ENCODE data around the gene GUCY2D. TPM values are rescaled to one million over a fixed set of nuclear protein-coding genes. Genes with fewer than 3 reads are reported as not detected.

GUCY2D gene
- polyA plus RNA-seq, 1 donor from 2014 or later = 0.07 TPM

DNA sequence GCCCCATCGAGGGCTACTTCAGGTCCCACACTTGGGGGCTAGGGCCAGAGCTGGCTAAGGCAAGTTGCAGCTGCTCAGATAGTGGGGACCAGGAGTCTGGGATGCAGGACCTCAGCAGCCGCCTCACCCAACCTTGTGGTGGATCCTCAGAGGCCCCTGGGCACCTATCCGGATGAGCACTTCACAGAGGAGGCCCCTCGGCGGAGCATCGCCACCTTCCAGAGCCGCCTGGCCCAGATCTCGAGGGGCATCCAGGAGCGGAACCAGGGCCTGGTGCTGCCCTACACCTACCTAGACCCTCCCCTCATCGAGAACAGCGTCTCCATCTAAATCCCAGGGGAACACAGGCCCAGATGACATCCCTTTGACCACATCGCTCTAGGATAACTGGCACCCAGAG is 45.8 kb downstream of the GUCY2D start:
- no peaks in the 10 kb centered on the region for H3K79me2 ChIP-seq (replicated peaks; ENCODE audit: insufficient read depth, low read length)
- no peaks in the 10 kb centered on the region for H4K20me1 ChIP-seq (ENCODE audit: insufficient read depth)
- TF ChIP-seq TAF1 (IDR thresholded peaks at IDR 0.05; ENCODE audit: low read depth) = no peak
- TF ChIP-seq, protein P1, sequence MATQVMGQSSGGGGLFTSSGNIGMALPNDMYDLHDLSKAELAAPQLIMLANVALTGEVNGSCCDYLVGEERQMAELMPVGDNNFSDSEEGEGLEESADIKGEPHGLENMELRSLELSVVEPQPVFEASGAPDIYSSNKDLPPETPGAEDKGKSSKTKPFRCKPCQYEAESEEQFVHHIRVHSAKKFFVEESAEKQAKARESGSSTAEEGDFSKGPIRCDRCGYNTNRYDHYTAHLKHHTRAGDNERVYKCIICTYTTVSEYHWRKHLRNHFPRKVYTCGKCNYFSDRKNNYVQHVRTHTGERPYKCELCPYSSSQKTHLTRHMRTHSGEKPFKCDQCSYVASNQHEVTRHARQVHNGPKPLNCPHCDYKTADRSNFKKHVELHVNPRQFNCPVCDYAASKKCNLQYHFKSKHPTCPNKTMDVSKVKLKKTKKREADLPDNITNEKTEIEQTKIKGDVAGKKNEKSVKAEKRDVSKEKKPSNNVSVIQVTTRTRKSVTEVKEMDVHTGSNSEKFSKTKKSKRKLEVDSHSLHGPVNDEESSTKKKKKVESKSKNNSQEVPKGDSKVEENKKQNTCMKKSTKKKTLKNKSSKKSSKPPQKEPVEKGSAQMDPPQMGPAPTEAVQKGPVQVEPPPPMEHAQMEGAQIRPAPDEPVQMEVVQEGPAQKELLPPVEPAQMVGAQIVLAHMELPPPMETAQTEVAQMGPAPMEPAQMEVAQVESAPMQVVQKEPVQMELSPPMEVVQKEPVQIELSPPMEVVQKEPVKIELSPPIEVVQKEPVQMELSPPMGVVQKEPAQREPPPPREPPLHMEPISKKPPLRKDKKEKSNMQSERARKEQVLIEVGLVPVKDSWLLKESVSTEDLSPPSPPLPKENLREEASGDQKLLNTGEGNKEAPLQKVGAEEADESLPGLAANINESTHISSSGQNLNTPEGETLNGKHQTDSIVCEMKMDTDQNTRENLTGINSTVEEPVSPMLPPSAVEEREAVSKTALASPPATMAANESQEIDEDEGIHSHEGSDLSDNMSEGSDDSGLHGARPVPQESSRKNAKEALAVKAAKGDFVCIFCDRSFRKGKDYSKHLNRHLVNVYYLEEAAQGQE (IDR thresholded peaks at IDR 0.05; ENCODE audit: borderline replicate concordance) = no peak
- no peak for TF ChIP-seq EP300 (conservative IDR thresholded peaks at IDR 0.05; ENCODE audit: poor library complexity, severe bottlenecking)
- TF ChIP-seq, protein P2, sequence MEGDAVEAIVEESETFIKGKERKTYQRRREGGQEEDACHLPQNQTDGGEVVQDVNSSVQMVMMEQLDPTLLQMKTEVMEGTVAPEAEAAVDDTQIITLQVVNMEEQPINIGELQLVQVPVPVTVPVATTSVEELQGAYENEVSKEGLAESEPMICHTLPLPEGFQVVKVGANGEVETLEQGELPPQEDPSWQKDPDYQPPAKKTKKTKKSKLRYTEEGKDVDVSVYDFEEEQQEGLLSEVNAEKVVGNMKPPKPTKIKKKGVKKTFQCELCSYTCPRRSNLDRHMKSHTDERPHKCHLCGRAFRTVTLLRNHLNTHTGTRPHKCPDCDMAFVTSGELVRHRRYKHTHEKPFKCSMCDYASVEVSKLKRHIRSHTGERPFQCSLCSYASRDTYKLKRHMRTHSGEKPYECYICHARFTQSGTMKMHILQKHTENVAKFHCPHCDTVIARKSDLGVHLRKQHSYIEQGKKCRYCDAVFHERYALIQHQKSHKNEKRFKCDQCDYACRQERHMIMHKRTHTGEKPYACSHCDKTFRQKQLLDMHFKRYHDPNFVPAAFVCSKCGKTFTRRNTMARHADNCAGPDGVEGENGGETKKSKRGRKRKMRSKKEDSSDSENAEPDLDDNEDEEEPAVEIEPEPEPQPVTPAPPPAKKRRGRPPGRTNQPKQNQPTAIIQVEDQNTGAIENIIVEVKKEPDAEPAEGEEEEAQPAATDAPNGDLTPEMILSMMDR (IDR thresholded peaks at IDR 0.05; ENCODE audit: poor library complexity, severe bottlenecking) = no peak
- TF ChIP-seq MXI1 (conservative IDR thresholded peaks at IDR 0.05; ENCODE audit: poor library complexity, severe bottlenecking) = no peak
- no peak overlapping the region for H3K4me2 ChIP-seq (ENCODE audit: low read length)
- no peaks in the 10 kb centered on the region for H3K9me3 ChIP-seq (ENCODE audit: low read length)
- no peaks in the 10 kb centered on the region for H3F3A ChIP-seq (ENCODE audit: insufficient read depth, low read length, poor library complexity, severe bottlenecking)
- no peaks in the 10 kb centered on the region for H3K36me3 ChIP-seq (ENCODE audit: insufficient read depth, low read length)
- no peak overlapping the region for H3K27ac ChIP-seq (ENCODE audit: low read length)
- H3K4me3 ChIP-seq (ENCODE audit: low read length) = no peak overlapping the region
- H2AFZ ChIP-seq (ENCODE audit: low read depth, low read length) = no peak overlapping the region
- H3K9ac ChIP-seq (ENCODE audit: low read length) = no peak overlapping the region
- no peaks in the 10 kb centered on the region for H3K9me2 ChIP-seq (ENCODE audit: insufficient read depth, low read length)
- H3K27me3 ChIP-seq (ENCODE audit: insufficient read depth, low read depth, low read length) = no peaks in the 10 kb centered on the region

DNA sequence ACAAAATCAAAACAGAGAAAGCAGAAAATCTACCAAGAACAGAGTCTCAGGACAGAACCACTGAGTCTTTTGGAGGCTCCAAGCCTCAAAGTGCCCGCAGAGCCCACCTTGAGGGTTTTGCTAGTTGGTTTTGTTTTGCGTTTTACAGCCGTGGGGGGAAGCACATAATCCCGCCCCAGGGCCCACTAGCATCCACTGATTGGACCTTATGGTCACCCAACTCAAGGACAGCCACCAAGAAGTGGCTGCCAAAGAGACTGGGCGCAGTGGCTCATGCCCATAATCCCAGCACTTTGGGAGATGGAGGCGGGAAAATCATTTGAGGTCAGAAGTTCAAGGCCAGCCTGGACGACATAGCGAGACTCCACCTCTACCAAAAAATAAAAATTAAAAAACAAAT is 46.3 kb downstream of the GUCY2D start:
- Histone ChIP-seq H3K79me2 (replicated peaks; ENCODE audit: insufficient read depth, low read length) (no peaks in the 10 kb centered on the region), H2AFZ (ENCODE audit: low read depth, low read length) (no peak overlapping the region), H3K36me3 (ENCODE audit: insufficient read depth, low read length) (no peaks in the 10 kb centered on the region), H3K4me3 (ENCODE audit: low read length) (no peak overlapping the region), H3K9me3 (ENCODE audit: low read length) (no peaks in the 10 kb centered on the region), H3K9me2 (ENCODE audit: insufficient read depth, low read length) (no peaks in the 10 kb centered on the region), H3K9ac (ENCODE audit: low read length) (no peak overlapping the region), H3F3A (ENCODE audit: insufficient read depth, low read length, poor library complexity, severe bottlenecking) (no peaks in the 10 kb centered on the region), H3K4me2 (ENCODE audit: low read length) (no peak overlapping the region), H4K20me1 (ENCODE audit: insufficient read depth) (no peaks in the 10 kb centered on the region), H3K27me3 (ENCODE audit: insufficient read depth, low read depth, low read length) (no peaks in the 10 kb centered on the region), H3K27ac (ENCODE audit: low read length) (no peak overlapping the region)
- TF ChIP-seq MXI1 (conservative IDR thresholded peaks at IDR 0.05; ENCODE audit: poor library complexity, severe bottlenecking) = no peak
- TF ChIP-seq SMC3 (conservative IDR thresholded peaks at IDR 0.05; ENCODE audit: poor library complexity) = no peak
- no peak for TF ChIP-seq RAD21 (conservative IDR thresholded peaks at IDR 0.05)
- TF ChIP-seq EP300 (conservative IDR thresholded peaks at IDR 0.05; ENCODE audit: poor library complexity, severe bottlenecking) = no peak
- TF ChIP-seq, protein P1 (IDR thresholded peaks at IDR 0.05; ENCODE audit: borderline replicate concordance) = no peak
- TF ChIP-seq, protein P2 (IDR thresholded peaks at IDR 0.05; ENCODE audit: poor library complexity, severe bottlenecking) = no peak
- TF ChIP-seq POLR2AphosphoS5 (IDR thresholded peaks at IDR 0.05) = no peak

All from neural cell (in vitro differentiated cells).